ES-I3 (cell line): ENCODE measurements around the gene RFX2.
"Not testable (repeated sequence)": the region's sequence is repeated elsewhere in the genome, so short reads cannot be mapped to it uniquely, and the experiment has no call there.

Source experiments
- H3K36me3 ChIP-seq: 2 replicates; pipeline ENCODE4 v1.6.1; 2013; ENCODE audit warnings: mild to moderate bottlenecking, low read length, control low read depth, moderate library complexity; ENCODE audit not compliant: insufficient read depth
- H3K4me1 ChIP-seq: 2 replicates; pipeline ENCODE4 v1.6.1; 2013; ENCODE audit warnings: mild to moderate bottlenecking, control low read depth, low read length; ENCODE audit not compliant: insufficient read depth
- H3K9ac ChIP-seq: 2 replicates; pipeline ENCODE4 v1.6.1; 2013; ENCODE audit warnings: low read depth, mild to moderate bottlenecking, low read length, moderate library complexity
- H3K9me3 ChIP-seq: 2 replicates; pipeline ENCODE4 v1.6.1; 2013; ENCODE audit warnings: mild to moderate bottlenecking, low read length, moderate library complexity; ENCODE audit not compliant: control insufficient read depth, insufficient read depth

The RFX2 gene

DNA sequence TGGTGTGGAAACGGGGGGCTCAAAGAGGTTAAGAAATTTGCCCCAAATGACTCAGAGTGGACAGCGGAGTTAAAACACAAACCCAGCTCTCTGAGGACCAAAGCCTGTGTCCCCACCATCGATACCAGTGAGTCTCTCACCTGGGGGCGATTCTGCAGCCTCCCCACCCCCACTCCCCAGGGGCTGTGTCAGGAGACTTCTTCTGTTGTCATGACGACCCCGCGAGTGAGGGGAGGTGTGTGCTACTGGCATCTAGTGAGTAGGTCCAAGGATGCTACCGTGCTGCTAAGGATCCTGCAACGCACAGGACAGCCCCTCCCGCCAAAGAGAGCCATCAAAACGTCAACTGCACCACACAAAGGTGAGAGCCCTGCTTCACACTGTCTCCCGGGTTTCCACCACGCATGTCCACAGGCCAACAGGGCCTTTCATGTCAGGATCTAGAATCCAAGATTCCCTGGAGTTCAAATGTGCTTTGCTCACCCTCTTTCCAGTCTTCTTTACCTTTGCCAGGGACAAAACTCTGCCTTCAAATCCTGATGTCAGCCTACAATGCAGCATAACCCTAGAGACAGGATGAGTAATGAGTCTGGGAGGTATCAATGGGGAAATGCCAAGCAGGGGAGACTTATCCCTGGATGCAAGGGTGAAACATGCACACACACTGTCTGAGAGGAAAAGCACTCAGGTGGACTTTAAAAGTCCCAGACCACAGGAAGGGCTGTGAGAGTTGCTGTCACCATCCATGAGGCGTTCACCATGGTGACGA, 136.2 kb downstream of the RFX2 start:
- Histone ChIP-seq H3K4me1 (peaks cover 9% of the 10 kb centered on the region), H3K9me3 (no peaks in the 10 kb centered on the region), H3K36me3 (0 out of 2 replicates have a peak, but pooled peaks cover 5% of the 10 kb centered on the region), H3K9ac (no peak overlapping the region)

DNA sequence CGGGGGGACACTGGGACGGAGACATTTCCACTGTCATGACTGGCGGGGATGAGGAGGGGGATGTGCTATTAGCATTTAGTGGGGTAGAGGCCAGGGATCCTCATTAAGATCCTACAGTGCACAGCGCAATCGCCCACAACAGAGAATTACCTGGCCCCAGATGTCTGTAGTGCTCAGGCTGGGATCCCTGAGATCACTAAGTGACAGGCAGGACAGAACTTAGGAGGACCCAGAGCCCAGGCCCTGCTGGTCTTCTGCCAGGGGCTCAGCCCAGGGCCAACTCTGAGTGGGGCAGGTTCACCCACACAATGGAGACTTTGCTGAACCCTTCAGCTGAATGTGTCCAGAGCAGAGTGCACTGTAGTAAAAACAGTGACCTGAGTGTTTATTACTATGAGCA, 136.9 kb downstream of the RFX2 start:
- Histone ChIP-seq H3K36me3 (0 out of 2 replicates have a peak, but pooled peaks cover 5% of the 10 kb centered on the region), H3K9ac (no peak overlapping the region), H3K4me1 (peaks cover 16% of the 10 kb centered on the region), H3K9me3 (no peaks in the 10 kb centered on the region)

DNA sequence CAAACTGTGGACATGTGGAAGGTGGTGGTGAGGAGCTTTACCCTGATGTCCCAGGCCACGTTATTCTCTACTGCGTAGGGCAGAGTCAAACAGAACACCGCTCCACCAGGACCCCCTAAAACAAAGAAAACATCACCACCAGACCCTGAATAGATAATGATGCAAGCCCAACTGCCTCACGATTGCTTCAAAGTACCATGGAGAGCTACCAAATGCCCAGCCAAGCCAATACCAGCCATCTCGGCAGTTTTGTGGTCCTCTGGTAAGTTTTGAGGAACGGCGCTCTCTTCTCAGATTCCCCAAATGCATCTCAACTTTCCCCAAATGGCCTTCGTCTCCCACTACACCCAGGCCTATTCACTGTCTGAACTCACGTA, 138.0 kb downstream of the RFX2 start:
- Histone ChIP-seq H3K4me1 (peaks cover 19% of the 10 kb centered on the region), H3K9ac (no peak overlapping the region), H3K9me3 (no peaks in the 10 kb centered on the region), H3K36me3 (0 out of 2 replicates have a peak, but pooled peaks cover 5% of the 10 kb centered on the region)

DNA sequence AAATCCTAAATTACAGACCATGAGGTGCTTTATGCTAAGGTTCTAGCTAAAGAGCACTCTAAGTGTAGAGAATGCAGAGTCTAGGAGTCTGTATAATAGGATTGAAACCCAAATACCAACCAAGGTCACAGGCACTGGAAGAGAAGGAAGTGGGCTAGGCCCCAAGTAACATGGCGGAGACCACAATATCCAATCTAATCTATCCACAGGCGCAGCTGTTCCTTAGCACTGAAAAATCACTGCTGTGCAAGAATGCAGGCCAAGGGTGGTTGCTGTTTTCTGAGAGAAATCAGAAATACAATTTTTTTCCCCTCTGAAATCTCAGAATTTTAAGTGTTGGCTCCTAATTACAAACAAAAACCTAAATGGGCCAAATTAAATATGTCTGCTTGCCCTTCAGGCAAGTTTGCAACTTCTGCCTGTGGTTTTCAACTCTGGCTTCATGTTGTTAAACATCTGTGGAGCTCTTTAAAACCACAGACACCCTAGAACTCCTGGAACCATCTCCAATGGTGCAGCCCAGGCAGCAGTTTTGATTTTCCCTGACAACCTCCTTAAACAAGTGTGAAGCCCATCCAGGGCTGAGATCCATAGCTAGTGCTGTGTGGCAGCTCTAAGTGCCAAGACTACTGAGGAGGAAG, 138.5 kb downstream of the RFX2 start:
- 0 out of 2 replicates have a peak, but pooled peaks cover 5% of the 10 kb centered on the region for H3K36me3 ChIP-seq
- peaks cover 19% of the 10 kb centered on the region for H3K4me1 ChIP-seq
- H3K9ac ChIP-seq, result no peak overlapping the region
- H3K9me3 ChIP-seq, result no peaks in the 10 kb centered on the region

DNA sequence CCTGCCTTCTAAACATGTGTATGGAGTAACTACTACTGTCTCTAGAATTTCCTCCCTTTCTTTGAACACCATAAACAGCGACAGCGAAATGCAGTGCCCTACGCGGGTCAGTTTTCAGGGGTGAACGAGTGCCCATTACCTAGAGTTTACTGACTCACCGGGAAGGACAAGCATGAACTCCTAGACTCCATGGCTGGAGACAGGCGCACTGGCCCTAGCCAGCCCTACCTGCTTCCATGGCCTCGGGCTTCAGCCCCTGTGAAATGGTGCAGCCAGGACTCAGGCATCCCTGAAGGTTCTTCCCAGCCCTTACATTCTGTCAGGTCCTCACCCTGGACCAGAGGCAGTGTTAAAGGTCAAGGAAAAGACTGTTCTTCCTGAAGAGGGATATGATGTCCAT, 140.8 kb downstream of the RFX2 start:
- H3K4me1 ChIP-seq, result peaks cover 19% of the 10 kb centered on the region

DNA sequence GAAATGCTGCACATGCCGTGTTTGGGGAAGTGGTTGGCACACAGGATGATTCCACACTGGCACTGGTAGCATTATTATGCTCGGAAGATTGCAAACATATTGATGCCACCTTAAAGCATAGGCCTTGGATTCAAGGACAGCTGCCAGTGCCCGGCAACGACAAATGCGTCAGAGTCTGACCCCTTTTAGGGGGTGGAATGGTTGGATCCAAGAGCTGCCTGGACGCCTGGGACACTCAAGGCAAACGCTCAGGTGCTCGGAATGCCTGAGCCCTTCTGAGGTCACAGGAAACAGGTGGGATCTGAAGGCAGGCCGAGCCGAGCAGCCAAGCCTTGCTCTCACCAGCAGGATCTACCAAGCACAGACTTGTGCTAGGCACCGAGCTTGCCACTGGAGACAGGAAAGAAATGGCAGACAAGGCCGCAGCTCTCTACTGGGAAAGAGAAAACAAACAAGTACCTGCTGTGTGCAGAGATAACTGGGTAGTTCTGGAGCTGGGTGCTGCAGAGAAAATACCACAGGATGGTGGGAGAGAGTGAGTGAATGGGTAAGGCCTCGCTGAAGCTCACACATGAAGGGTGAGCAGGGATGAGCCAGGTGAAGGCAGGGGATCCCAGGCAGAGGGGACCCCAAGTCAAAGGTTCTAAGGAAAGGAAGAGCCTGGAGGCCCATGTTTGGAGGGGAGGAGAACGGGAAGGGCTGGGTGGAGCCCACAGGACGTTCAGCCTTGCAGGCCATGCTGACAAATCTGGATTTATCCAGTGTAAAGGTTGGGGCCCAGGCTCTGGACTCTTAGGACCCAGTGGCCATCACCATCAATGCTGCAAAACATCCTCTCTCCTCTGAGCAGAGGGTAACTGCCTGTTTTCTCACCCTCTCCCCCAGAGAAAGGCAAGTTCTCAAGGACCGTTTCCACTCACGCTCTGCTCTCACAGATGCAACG, 141.6 kb downstream of the RFX2 start:
- Histone ChIP-seq H3K9ac (no peak overlapping the region), H3K9me3 (no peaks in the 10 kb centered on the region), H3K36me3 (no peaks in the 10 kb centered on the region), H3K4me1 (peaks cover 15% of the 10 kb centered on the region; the same call in 1 of the 2 replicates)

More for the DNA sequence above, 140.8 kb downstream of the RFX2 start:
- Histone ChIP-seq H3K9ac (no peak overlapping the region), H3K36me3 (no peaks in the 10 kb centered on the region), H3K9me3 (no peaks in the 10 kb centered on the region)

DNA sequence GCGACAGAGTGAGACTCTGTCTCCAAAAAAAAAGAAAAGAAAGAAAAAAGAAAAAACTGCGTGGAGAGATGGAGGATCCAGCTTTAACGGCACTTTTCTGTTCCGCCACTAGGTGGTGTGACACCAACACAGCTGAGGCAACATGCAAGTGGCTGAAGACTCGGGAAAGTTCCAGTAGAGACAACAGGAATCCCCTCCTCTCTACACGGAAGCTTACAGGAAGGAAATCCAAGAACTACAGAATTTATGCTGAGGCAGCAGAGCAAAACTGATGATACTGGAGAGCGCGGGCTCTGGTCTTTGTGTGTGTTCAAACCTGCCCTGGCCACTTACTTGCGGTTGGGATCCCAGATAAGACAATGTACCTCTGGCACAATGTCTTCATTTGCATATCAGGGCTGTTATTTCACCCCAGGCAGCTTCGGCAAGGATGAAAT, 142.3 kb downstream of the RFX2 start:
- Histone ChIP-seq H3K9me3 (no peaks in the 10 kb centered on the region), H3K36me3 (no peaks in the 10 kb centered on the region), H3K9ac (no peak overlapping the region), H3K4me1 (peaks cover 15% of the 10 kb centered on the region; the same call in 1 of the 2 replicates)

DNA sequence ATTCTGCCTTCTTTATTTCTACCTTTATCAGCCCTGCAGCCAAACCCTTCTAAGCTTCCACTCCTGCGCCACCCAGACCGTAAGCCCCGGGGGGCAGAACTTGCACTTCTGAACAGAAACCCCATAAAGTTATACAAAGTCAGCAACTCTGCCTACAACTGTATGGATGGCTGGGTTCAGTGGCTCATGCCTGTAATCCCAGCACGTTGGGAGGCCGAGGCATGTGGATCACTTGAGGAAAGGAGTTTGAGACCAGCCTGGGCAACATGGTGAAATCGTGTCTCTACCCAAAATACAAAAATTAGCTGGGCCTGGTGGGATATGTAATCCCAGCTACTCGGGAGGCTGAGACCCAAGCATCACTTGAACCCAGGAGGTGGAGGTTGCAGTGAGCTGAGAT, 142.7 kb downstream of the RFX2 start:
- Histone ChIP-seq H3K9me3 (no peaks in the 10 kb centered on the region), H3K36me3 (no peaks in the 10 kb centered on the region), H3K4me1 (peaks cover 16% of the 10 kb centered on the region; the same call in 1 of the 2 replicates), H3K9ac (no peak overlapping the region)

DNA sequence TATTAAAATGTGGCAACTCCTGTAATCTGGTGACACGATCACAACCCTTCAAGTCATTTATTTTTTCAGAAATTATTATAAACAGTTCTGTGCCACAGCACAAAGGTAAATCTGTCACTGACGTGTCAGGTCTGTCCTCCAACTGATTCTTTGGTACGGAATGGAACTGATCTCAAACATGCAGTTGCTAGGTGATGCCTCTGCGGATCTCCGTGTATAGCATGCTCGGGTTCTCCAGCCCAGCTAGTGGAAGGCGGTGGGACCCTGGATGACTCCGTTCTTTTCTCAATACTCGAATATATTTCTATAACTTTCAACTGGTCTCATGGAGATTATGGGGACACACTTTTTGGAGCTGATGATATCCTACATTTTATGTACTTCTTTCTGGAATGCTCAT, 143.4 kb downstream of the RFX2 start:
- Histone ChIP-seq H3K36me3 (no peaks in the 10 kb centered on the region), H3K9ac (no peak overlapping the region), H3K4me1 (peaks cover 23% of the 10 kb centered on the region; the same call in 1 of the 2 replicates), H3K9me3 (no peaks in the 10 kb centered on the region)

DNA sequence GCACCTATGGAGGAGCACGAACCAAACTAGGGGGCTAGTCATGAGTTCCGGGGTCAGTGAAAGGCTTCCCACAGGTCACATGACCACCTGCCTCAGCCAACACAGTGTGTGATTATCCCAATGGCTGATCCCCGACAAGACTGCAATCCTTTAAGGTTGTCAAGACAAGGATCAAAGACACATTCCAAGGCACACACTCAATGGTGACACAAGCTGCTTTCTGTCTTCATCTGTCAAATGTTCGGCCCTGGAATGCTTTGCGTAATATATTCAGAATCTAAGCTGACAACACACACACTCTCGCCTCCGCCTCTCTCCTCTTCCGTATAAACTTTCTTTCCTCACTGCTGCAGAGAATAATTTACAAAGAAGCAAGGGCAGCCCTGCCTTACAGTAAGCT, 144.1 kb downstream of the RFX2 start:
- Histone ChIP-seq H3K9ac (no peak overlapping the region), H3K36me3 (no peaks in the 10 kb centered on the region), H3K9me3 (no peaks in the 10 kb centered on the region), H3K4me1 (peaks cover 27% of the 10 kb centered on the region; the same call in 1 of the 2 replicates)

DNA sequence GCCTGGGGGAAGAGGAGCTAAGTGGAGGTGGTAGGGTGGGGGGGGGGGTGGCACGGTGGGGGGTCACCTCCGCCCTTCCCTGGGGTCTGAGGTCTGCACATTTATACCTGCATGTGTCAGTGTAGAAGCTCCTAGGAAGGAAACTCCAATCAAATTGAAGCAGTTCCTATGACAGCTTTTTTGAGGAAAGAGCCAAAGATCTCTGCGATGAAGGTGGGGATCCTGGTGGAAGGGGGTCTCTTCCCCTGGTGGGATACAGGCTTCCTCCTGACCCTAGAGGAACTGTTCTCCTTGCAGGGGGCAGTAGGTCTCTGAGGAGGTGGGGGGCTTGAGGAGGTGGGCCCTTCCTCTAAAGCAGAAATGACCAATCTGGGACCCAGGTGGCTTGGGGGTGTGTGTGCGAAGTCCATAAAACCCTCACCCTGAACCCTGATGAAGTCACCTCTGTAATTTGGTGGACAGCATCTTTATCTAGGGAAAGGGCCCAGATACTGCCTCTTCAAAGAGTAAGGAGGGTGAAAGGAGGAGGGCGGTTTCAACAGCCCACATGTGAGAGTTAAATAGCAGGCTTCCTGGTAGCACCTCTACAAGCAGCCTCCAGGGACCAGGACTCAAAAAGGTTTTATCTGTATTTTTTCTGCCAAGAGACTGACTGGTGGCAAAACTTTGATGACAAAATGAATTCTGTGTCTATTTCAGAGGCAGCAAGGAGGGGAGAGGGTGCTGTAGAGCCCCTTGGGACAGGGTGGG, 145.3 kb downstream of the RFX2 start:
- Histone ChIP-seq H3K9me3 (no peaks in the 10 kb centered on the region), H3K36me3 (no peaks in the 10 kb centered on the region), H3K9ac (no peak overlapping the region), H3K4me1 (peaks cover 27% of the 10 kb centered on the region; the same call in 1 of the 2 replicates)

DNA sequence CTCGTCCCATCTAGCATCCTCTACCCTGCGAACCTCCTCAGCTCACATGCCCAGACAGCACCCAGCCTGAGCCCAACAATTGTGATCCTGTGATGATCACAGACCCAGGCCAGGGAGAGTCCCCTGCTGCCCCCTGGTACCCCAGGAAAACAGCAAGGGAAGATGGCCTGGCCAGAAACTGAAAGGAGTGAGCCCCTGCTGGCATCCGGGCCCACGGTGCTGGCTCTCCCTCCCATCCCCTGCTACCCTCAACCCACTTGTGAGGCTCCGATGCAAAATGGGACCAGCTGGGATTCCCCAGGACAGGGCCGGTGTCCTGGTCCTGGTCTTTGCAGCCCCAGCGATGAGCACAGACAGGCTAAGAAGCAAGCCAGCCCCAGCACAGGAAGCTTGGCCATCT, 146.4 kb downstream of the RFX2 start:
- Histone ChIP-seq H3K36me3 (no peaks in the 10 kb centered on the region), H3K9me3 (no peaks in the 10 kb centered on the region), H3K9ac (no peak overlapping the region), H3K4me1 (peaks cover 20% of the 10 kb centered on the region; the same call in 1 of the 2 replicates)

DNA sequence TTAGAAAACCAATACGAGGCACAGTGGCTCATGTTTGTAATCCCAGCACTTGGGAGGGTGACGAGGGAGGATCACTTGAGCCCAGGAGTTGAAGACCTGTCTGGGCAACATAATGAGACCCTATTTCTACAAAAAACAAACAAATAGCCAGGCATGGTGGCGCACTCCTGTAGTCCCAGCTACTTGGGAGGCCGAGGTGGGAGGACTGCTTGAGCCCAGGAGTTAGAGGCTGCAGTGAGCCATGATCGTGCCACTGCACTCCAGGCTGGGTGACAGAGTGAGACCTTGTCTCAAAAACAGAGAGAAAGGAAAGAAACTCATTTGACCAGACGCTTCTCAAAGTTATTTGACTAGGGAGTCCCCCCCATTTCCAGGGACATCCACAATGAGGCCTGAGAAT, 147.0 kb downstream of the RFX2 start:
- H3K9me3 ChIP-seq, H3K36me3 ChIP-seq, H3K9ac ChIP-seq: not testable (repeated sequence)
- peaks cover 20% of the 10 kb centered on the region; the same call in 1 of the 2 replicates for H3K4me1 ChIP-seq
